NCI-H82 (cell line): ENCODE results near the gene IFNG.
"Not testable (repeated sequence)": the region's sequence is repeated elsewhere in the genome, so short reads cannot be mapped to it uniquely, and the experiment has no call there.

Source experiments
- DNase-seq: peaks from one replicate; lab custom pipeline; 2025; lab: John Stamatoyannopoulos, UW

IFNG gene

GRCh38 chr12:68159681-68160304 lies at the start of gene IFNG:
Gene IFNG, minus strand, starts transcription at chr12:68159740. Its CDS starts 125 bp downstream, at chr12:68159615.
- no peak for DNase-seq

- DNase-seq = peak; percentile 98
Observed at GRCh38 chr12:68209048-68209728, 49.6 kb upstream of the IFNG start.

GRCh38 chr12:68207276-68207675 lies 47.7 kb upstream of the IFNG start:
- no peak for DNase-seq

DNA sequence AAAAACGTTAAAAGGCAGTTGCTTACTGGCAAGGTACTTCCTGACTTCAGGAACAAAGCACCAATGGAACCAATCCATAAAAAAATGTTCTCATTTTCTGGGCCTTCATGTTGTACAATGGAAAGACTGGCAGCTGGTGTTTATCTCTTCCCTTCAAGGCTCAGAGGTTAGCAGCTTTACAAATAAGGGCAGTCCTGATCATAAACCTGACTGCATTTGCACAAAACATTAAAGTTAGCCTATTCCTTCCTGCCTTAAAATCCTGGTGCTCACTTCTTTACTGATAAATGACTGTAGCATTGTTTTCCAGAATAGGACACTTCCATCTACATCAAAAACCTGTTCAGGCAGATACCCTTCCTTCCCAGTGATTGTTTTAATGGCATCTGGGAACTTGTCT lies 46.9 kb upstream of the IFNG start:
- DNase-seq = peak; percentile 58

DNA sequence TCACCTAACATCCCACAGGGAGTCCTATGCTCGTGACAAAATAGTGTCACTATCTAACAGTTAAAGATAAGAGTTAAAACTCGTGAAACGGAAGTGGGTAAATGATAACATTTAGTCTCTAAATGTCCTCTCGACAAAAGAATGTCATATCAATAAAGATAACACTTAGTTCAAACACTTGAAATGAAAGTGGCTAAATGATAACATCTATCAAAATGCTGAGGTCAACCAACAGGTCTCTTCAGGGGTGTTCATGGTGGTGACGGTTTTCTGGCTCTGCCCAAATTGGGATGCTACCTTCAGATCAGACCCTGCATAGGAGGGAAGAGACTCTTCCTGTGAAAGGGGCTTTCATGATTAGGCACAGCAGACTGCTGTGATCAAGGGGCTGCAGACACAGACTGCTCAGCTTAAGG lies 43.9 kb upstream of the IFNG start:
- DNase-seq = no peak

- DNase-seq = no peak
Observed at GRCh38 chr12:68200854-68201253, 41.3 kb upstream of the IFNG start.

- no peak for DNase-seq
Observed at GRCh38 chr12:68199127-68199526, 39.6 kb upstream of the IFNG start.

- no peak for DNase-seq
Observed at GRCh38 chr12:68198507-68199086, 39.1 kb upstream of the IFNG start.

- no peak for DNase-seq
Observed at GRCh38 chr12:68190301-68190700, 30.8 kb upstream of the IFNG start.

- DNase-seq = no peak
Observed at GRCh38 chr12:68189821-68190242, 30.3 kb upstream of the IFNG start.

DNA sequence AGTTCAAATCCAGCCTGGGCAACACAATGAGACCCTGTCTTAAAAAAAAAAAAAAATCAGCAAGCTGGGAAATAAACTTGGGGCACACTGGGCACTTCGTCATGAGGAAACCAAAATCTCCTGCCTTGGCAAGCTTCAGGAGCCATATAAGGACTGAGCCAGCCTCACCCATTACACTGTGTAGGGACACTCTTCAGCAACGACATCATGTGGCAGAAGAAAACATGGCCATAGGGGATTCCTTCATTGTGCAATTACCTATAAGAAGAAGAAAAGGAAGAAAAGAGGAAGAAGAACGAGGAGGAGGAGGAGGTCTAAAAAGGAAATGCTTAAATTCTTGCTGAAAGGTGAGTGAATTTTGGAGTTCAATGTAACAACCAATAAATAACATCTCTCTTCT lies 26.1 kb upstream of the IFNG start:
- no peak for DNase-seq

DNA sequence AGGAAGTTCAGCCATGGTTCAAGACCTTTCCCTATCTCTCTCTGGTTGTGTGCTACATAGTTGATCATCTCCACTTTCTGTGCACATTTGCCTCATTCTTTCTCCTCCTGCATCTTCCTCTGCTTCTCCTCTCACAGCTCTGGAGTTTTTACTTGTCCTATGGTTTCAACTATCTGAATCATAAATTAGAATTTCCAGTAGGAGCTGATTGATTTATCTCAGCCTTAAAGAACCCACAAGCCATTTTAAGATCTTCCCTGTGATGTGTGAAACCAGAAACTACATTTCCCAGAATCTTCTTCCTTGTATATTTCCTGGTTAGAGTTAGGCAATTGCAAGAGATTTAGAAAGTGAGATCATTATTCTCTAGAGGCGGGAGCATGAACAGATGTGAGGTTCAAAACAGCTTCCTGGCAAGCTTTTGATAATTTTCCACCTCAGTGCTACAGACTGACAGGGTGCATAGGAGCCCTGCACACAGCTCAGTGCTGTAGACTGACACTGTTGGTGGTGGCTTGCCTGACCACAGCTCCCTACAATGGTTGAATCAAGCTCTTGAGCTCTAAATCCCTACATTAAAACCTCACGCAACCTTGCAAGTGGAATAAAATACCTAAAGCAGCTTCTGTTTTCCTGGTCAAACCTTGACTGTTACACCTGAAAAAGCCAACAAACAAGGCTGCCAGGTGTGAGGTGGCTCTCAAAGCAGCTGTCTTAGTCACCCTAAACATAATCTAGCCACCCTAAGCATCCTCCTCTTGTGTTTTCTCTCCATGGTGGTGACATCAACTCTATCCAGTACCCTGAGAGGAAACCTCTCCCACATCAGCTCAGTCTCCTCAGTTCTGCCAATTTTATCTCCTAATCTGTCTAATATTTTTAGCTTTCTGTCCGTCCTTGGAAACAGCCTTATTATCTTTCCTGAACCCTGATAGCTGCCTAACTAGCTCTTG lies 21.5 kb upstream of the IFNG start:
- no peak for DNase-seq

DNA sequence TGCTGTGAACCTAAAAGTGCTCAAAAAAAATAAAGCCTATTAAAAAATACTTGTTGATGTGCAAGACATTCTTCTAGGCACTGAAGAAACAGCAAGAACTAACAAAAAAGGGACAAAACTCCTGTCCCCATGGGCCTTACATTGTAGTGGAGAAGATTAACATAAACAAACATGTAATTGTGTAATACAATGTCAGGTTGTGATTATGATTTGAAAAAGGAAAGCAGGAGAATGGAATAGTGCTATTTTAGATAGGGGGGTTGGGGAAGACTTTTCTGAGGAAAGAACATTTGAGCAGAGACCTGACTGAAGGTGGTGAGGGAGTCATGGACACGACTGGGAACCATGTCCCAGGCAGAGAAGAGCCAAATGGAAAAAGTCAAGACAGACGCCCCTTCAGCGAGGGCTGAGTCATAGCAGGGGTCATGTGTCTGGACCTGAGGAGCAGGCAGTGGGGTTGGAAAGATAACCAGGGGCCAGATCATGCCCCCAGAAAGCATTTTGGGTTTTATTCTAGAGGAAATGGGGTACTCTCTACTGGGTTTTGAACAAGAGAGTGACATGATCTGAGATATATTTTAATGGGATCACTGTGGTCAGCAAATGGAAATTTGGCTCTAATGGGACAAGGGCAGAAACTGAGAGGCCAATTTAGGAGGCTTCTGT lies 19.4 kb upstream of the IFNG start:
- no peak for DNase-seq

GRCh38 chr12:68178184-68178583 lies 18.6 kb upstream of the IFNG start:
- no peak for DNase-seq

DNA sequence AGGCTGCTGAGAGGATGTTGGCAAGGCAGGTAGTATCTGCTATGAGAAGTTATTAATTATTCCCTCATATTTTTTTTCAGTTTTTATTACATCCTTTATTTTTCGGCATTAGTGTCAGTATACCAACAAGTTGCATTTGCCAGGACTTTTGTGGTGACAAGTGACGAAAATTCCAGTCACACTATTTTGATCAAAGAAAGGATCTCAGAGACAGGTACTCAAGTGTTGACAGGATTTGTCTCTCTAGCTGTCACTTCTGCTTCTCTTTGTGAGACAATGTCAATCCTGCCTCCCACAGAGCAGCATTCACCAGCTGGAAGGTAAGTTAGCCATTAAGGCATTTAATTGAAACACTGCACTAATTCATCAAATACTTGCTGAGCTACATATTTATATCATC lies 18.0 kb upstream of the IFNG start:
- no peak for DNase-seq

DNA sequence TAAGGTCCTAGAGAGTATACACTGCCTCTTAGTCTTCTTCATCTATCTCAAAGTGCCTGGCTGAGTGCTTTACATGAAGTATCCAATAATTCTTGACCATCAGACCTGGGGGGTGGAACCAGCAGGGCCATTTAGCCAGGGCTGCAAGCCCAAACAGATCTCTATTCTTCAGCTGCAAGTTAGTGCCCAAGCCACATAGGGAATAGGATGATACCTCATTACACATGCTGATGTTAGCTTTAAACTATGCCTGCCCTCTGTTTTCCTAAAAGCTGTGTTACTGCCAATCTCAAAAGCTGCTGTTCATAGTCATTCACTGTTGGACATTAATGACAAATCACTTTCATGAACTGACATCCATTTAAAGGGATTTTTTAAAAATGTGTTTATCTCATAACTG lies 16.7 kb upstream of the IFNG start:
- DNase-seq = no peak

DNA sequence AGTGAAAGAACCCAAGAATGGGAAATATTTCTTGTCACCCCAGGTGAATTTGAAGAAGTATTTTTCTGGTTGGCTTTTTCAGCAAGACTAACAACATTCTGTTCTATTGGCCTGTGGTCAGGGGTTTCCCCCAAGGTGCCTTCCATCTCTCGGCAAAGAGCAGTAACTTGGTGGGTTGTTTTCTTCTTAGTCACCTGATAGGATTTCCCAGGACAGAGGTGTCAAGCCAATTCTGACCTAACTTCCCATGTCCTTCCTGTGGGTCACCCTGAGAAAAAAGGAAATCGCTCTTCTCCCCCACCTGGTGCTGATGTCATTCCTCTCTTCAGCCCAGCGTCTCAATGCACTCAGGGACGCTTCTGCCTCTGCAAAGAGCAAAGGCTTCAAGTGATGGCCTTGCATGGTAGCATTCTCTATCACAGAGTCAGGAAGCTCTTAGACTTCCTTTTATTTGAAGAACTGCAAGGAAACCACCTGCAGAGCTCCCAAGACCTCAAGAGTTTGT lies 16.1 kb upstream of the IFNG start:
- no peak for DNase-seq

GRCh38 chr12:68174761-68175160 lies 15.2 kb upstream of the IFNG start:
- not testable (repeated sequence) for DNase-seq

DNA sequence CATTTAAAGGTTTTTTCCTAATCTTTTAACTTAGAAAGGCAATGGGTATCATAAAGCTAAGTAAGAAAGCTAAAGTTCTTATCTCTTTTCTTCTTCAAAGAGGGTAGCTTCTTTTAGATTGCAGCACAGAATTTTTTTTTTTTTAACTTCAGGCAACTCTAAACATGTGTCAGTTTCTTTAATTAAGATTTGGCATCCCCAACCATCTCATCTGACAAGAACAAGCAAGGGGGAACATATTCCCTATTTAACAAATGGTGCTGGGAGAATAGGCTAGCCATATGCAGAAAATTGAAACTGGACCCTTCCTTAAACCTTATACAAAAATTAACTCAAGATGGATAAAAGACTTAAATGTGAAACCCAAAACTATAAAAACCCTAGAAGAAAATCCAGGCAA lies 14.3 kb upstream of the IFNG start:
- no peak for DNase-seq

DNA sequence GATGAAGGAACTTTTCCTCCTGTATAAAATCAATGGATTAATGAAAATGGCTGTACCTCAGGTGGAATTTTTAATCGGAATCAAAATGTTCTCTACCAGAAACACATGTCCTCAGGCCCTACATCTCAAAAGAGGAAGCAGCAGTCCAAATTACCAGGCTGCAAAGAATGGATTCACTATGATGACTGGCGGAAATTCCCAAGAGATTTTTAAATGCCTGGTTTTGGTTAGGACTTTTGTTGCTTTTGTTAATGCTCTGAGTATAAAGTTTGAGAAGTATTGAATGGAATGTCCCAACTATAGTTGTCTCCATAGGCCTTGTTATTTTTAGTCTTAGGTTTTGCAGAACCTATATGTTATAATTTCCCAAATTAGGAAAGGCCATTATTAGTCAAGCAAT lies 11.2 kb upstream of the IFNG start:
- no peak for DNase-seq

DNA sequence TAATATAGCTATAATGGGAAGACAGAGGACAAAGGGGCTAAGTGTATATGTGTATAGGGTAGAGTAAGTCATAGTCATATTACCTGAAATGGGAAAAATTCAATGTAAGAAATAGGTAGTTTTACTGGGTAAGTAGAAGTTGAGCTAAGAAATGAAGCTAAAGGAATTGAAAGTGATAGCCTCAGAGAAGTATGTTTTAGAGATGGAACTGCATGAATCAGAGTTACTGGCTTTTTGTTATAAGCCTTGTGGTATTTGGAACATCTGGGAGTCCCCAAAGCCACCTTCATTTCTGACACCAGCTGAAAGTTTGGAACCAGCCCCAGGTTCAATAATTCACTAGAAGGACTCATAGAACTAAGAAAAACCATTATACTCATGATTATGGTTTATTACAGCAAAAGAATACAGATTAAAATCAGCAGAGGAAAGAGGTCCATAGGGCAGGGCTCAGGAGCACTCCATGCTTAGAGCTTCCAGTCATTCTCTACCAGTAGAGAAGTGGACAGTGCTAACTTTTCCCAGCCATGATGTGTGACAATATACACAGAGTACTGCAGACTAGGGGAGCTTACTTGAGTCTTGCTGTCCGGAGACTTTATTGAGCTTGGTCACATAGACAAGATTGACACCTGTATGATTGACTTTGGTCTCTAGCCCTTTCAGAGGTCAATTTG lies 9.8 kb upstream of the IFNG start:
- DNase-seq = no peak
